IPS-20b (cell line): Measurements from ENCODE around the gene ACSF2.
A peak's percentile ranks its signal among the peaks of the same experiment; 100 is the strongest.

Experiments
- H3K27ac ChIP-seq: one replicate; pipeline ENCODE4 v1.5.1; 2013; ENCODE audit warnings: low read length
- H3K27me3 ChIP-seq: 2 replicates; pipeline ENCODE4 v1.6.1; 2013; ENCODE audit warnings: mild to moderate bottlenecking, low read length, inconsistent platforms; ENCODE audit not compliant: insufficient read depth
- H3K36me3 ChIP-seq: 2 replicates; pipeline ENCODE4 v1.6.1; 2013; ENCODE audit warnings: low read depth, mild to moderate bottlenecking, inconsistent platforms, low read length, moderate library complexity; ENCODE audit not compliant: insufficient read depth
- H3K4me1 ChIP-seq: 2 replicates; pipeline ENCODE4 v1.6.1; 2013; ENCODE audit warnings: mild to moderate bottlenecking, control low read depth, inconsistent platforms, low read length, moderate library complexity; ENCODE audit not compliant: insufficient read depth
- H3K4me3 ChIP-seq: 2 replicates; pipeline ENCODE4 v1.5.1; 2013; ENCODE audit warnings: mild to moderate bottlenecking, low read length, inconsistent platforms
- H3K9ac ChIP-seq: 2 replicates; pipeline ENCODE4 v1.6.1; 2013; ENCODE audit warnings: low read depth, mild to moderate bottlenecking, inconsistent platforms, low read length, moderate library complexity
- H3K9me3 ChIP-seq: 2 replicates; pipeline ENCODE4 v1.6.1; 2013; ENCODE audit warnings: mild to moderate bottlenecking, low read depth, low read length, inconsistent platforms; ENCODE audit not compliant: insufficient read depth

ACSF2 gene

DNA sequence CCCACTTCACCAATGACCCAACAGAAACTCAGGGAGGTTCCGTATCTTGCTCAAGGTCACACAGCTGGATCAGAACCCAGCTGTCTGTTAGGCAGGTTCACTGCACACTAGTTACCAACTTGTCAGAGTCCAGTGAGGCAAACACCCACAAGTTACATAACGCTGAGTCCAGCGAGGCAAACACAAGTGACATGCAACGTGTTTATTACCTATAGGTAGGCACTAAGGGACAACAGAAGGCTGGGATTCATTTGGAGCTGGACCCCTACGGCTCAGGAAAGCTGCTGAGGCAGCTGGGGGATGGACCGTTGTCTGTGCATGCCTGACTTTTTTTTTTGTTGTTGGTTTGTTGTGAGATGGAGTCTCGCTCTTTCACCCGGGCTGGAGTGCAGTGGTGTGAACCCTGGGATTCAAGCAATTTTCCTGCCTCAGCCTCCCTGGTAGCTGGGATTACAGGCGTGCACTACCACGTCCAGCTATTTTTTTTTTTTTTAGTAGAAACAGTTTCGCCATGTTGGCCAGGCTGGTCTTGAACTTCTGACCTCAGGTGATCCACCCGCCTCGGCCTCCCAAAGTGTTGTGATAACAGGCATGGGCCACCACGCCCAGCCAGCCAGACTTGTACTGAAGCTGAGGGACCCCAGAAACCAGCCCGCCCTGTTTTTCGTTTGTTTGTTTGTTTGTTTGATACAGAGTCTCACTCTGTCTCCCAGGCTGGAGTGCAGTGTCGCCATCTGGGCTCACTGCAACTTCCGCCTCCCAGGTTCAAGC, 50.7 kb downstream of the ACSF2 start:
- H3K4me1 ChIP-seq, result no peaks in the 10 kb centered on the region; the same call in 1 of the 2 replicates
- peaks cover 41% of the 10 kb centered on the region for H3K27me3 ChIP-seq
- no peak overlapping the region; the same call in 1 of the 2 replicates for H3K4me3 ChIP-seq
- H3K27ac ChIP-seq, result no peak overlapping the region
- H3K9ac ChIP-seq, result no peak overlapping the region
- H3K36me3 ChIP-seq, result peaks cover 8% of the 10 kb centered on the region
- H3K9me3 ChIP-seq, result no peaks in the 10 kb centered on the region

GRCh38 chr17:50477976-50478375, 52.0 kb downstream of the ACSF2 start:
- H3K9me3 ChIP-seq, result no peaks in the 10 kb centered on the region
- peak overlapping the region; percentile 91; the same call in 1 of the 2 replicates for H3K4me3 ChIP-seq
- H3K9ac ChIP-seq, result peak overlapping the region; percentile 82; the same call in 1 of the 2 replicates
- H3K4me1 ChIP-seq, result no peaks in the 10 kb centered on the region; the same call in 1 of the 2 replicates
- peaks cover 41% of the 10 kb centered on the region for H3K27me3 ChIP-seq
- peaks cover 8% of the 10 kb centered on the region for H3K36me3 ChIP-seq
- no peak overlapping the region for H3K27ac ChIP-seq

DNA sequence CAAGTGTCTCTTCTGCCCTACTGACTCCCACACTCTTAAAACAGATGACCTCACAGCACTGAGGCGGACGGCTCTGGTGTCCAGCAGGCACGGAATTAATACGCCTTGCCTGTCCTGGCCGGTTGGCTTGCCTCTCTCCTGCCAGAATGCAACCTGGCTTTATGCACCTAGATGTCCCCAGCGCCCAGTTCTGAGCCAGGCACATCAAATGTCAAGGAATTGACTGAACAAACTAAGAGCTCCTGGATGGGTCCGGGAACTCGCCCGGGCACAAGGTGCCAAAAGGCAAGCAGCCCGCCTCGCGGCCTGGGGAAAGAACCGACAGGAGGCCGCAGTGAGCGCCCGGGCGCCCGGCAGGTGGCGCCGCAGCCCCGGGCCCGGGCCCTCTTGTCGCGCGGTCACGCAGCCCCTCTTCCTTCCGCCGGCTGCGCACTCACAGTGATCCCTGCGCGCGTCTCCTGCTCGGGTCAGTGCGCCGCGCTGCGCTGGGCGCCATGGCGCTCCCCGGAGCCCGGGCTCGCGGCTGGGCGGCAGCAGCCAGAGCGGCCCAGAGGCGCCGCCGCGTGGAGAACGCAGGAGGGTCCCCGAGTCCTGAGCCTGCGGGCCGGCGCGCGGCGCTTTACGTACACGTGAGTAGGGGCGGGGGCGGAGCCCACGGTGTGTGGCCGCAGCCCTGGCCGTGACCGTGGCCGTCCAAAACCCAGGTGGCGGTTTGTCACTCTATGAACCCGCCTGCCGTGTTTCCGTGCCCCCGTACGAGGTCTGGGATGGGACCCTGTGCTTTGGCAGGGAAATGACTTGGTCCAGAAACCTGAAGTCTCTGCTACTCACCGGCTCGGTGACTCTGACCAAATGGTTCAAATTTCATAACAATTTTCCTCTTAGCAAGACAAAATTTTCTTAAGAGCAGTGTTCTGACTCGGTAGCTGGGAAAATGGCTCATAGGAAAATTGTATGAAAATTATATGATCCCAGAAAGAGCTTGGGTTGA, 52.7 kb downstream of the ACSF2 start, which contains the start of gene RSAD1:
RSAD1 (plus strand) TSS at position 470 of the 991 bp plus-strand sequence; CDS start at position 495, 25 bp downstream.
- no peak within 1 kb of the TSS for H3K27ac ChIP-seq
- H3K36me3 ChIP-seq, result peaks cover 13% of the 10 kb centered on the region
- peaks cover 38% of the 10 kb centered on the region for H3K27me3 ChIP-seq
- H3K9me3 ChIP-seq, result no peaks in the 10 kb centered on the region
- peak within 1 kb of the TSS; percentile 82 for H3K9ac ChIP-seq
- peak within 1 kb of the TSS; percentile 91 for H3K4me3 ChIP-seq
- no peaks in the 10 kb centered on the region; the same call in 1 of the 2 replicates for H3K4me1 ChIP-seq

GRCh38 chr17:50479522-50480141, 53.6 kb downstream of the ACSF2 start:
- H3K36me3 ChIP-seq, result peaks cover 23% of the 10 kb centered on the region
- H3K9me3 ChIP-seq, result no peaks in the 10 kb centered on the region
- peak overlapping the region; percentile 82; the same call in 1 of the 2 replicates for H3K9ac ChIP-seq
- peak overlapping the region; percentile 91 for H3K4me3 ChIP-seq
- no peaks in the 10 kb centered on the region; the same call in 1 of the 2 replicates for H3K4me1 ChIP-seq
- no peak overlapping the region for H3K27ac ChIP-seq
- peaks cover 28% of the 10 kb centered on the region for H3K27me3 ChIP-seq

- Histone ChIP-seq H3K4me3 (peak overlapping the region; percentile 91; the same call in 1 of the 2 replicates), H3K9ac (no peak overlapping the region), H3K27me3 (peaks cover 25% of the 10 kb centered on the region), H3K9me3 (no peaks in the 10 kb centered on the region), H3K4me1 (no peaks in the 10 kb centered on the region; the same call in 1 of the 2 replicates), H3K36me3 (peaks cover 29% of the 10 kb centered on the region), H3K27ac (no peak overlapping the region)
Observed at GRCh38 chr17:50480142-50480764, 54.2 kb downstream of the ACSF2 start.

DNA sequence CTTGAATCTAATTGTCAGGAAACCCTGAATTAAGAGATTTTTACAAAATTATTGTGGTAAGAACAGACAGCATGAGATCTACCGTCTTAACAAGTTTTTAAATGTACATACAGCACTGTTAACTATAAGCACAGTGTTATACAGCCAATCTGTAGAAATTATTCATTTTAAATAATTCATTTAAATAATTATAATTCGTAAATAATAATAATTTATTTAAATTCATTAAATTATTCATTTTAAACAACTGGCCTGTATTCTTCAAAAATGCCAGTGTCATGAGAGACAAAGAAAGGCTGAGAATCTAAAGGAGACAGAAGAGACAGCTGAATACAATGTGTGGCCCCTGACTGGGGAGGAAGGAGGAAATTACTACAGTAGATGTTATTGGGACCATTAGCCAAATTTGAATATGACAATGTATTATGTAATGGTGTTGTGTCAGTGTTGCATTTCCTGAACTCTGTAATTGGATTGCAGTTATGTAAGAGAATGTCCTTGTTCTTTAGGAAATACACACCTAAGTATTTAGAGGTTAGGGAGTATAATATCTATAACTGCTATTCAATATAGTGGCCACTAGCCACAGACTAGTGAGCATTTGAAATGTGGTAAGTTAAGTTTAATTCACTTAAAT, 55.0 kb downstream of the ACSF2 start:
- Histone ChIP-seq H3K9ac (no peak overlapping the region), H3K27ac (no peak overlapping the region), H3K36me3 (peaks cover 36% of the 10 kb centered on the region), H3K27me3 (peaks cover 18% of the 10 kb centered on the region), H3K9me3 (no peaks in the 10 kb centered on the region), H3K4me1 (no peaks in the 10 kb centered on the region; the same call in 1 of the 2 replicates), H3K4me3 (no peak overlapping the region)

- Histone ChIP-seq H3K4me1 (no peaks in the 10 kb centered on the region; the same call in 1 of the 2 replicates), H3K27me3 (peaks cover 13% of the 10 kb centered on the region), H3K27ac (no peak overlapping the region), H3K9ac (no peak overlapping the region), H3K36me3 (peaks cover 37% of the 10 kb centered on the region), H3K4me3 (no peak overlapping the region), H3K9me3 (no peaks in the 10 kb centered on the region)
Observed at GRCh38 chr17:50481648-50482047, 55.6 kb downstream of the ACSF2 start.

GRCh38 chr17:50482110-50482509, 56.1 kb downstream of the ACSF2 start:
- H3K9ac ChIP-seq, result no peak overlapping the region
- H3K27ac ChIP-seq, result no peak overlapping the region
- H3K36me3 ChIP-seq, result peaks cover 37% of the 10 kb centered on the region
- peaks cover 12% of the 10 kb centered on the region; the same call in 1 of the 2 replicates for H3K27me3 ChIP-seq
- no peaks in the 10 kb centered on the region; the same call in 1 of the 2 replicates for H3K4me1 ChIP-seq
- no peak overlapping the region for H3K4me3 ChIP-seq
- no peaks in the 10 kb centered on the region for H3K9me3 ChIP-seq

DNA sequence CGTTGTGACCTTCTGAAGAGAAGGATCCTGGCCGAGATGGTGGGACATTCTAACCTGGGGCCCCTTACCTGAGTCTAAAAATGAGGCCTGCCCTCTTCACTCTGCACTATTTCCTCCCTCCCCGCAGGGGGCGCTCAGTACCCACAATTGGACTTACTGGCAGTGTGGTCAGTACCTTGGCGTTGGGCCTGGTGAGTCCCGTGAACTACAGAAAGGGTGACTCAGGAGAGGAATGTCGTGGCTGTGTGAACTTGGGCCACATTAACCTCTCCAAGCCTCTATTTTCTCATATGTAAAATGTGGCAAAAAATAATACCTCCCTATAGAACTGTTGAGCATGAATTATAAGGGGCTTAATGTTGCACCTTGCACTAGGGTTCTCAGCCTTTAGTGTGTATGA, 56.5 kb downstream of the ACSF2 start:
- Histone ChIP-seq H3K36me3 (peaks cover 37% of the 10 kb centered on the region), H3K4me1 (no peaks in the 10 kb centered on the region; the same call in 1 of the 2 replicates), H3K27ac (no peak overlapping the region), H3K9ac (no peak overlapping the region), H3K4me3 (no peak overlapping the region), H3K27me3 (peaks cover 7% of the 10 kb centered on the region; the same call in 1 of the 2 replicates), H3K9me3 (no peaks in the 10 kb centered on the region)

GRCh38 chr17:50483266-50483665, 57.2 kb downstream of the ACSF2 start:
- Histone ChIP-seq H3K4me3 (no peak overlapping the region), H3K27ac (no peak overlapping the region), H3K9me3 (no peaks in the 10 kb centered on the region), H3K27me3 (no peaks in the 10 kb centered on the region; the same call in 1 of the 2 replicates), H3K36me3 (peaks cover 37% of the 10 kb centered on the region), H3K4me1 (no peaks in the 10 kb centered on the region; the same call in 1 of the 2 replicates), H3K9ac (no peak overlapping the region)
